CD4-positive, alpha-beta T cell treated with Interferon gamma for 1 hour (primary cell): ENCODE measurements around the gene CAPN5.
"Not testable (repeated sequence)": the region's sequence is repeated elsewhere in the genome, so short reads cannot be mapped to it uniquely, and the experiment has no call there.

Experiments
- DNase-seq: peaks from one replicate; pipeline ENCODE4 v3.0.0-alpha.2; 2020

CAPN5 gene

GRCh38 chr11:77066229-77067042 lies at the start of gene CAPN5:
CAPN5 (plus strand) TSS chr11:77066971; CDS start chr11:77084887, 17,916 bp downstream.
- DNase-seq = peak; percentile 86

- DNase-seq = not testable (repeated sequence)
Measured at GRCh38 chr11:77018396-77018924, 48.3 kb upstream of the CAPN5 start.

DNA sequence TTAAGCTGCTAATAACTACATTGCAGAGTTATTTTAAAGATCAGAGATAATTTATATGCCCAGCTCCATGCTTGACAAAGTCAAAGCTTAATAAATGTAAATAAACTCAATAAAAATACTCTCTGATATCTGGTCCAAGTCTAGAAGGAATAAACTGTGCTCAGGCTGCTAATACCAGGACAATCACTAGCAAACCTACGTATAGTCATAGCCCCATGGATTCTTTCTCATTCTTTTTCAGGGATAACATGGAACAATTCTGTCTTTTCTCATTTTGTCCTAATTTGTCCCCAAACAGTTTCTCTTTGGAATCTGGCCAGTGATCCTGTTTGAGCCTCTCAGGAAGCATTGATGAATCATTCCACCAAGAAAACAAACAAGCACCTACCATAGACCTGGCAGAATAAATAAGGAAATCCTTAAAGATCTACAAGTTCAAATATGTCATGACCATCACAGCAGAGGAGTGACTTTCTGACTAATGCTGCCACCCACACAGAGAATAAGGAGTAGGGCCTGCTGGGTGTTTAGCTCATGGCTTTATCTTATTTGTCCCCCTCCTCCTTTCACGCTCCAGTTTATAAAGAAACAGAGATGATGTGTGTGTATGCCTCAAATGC lies 46.7 kb upstream of the CAPN5 start:
- no peak for DNase-seq

DNA sequence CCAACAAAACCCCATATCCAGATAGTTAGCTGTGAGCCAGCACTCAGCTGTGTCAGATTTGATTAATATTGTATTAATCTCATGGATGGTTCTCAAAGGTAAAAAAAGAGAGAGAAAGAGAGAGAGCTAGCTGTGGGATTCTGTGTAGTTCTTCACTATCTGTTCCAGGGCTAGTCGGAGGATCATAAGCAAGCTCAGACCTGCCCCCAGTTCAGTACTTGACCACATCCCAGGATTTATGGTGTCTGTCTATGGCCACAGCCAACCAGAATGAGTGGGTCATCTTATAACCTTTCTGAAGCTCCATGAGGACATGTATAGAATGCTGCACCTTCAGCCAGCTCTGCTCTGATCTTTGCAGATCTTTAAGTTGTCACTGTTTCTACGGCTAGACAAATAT lies 46.0 kb upstream of the CAPN5 start:
- no peak for DNase-seq

GRCh38 chr11:77024745-77025144 lies 42.0 kb upstream of the CAPN5 start:
- DNase-seq = no peak

DNA sequence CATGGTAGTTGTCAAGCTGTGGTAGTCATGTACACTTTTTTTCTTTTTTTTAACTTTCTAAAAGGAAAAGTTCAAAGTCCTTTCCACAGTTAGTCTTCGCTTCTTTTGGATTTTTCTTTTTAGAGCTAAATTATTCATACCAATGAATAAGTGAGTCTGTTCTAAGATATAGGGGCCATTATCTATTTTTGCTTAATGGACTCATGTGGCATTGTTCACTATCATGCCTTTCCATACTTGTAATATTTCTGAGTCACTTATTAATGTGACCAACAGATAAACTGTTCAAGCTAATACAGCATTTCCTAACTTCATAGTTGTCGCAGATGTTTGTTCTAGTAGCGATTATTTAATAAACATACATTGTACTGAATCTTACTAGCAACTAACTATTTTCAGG lies 40.5 kb upstream of the CAPN5 start:
- no peak for DNase-seq

DNA sequence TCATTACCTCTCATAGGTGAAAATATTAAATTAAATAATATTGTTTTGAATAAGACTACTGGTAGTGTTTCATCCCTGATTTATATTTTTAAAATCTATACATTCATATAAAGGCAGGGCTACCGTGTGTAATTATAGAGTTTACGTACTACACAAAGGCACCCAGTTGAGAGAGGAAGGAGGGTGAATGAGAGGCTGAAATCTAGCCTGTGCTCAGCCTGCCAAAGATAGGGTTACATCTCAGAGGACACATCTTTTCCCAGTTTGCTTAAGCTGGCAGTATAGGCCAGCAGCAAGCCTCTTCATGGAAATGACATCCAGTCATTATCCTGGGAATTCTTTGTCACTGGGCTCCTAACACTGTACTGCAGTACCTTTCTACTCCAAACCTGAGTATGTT lies 40.0 kb upstream of the CAPN5 start:
- no peak for DNase-seq

GRCh38 chr11:77027275-77027674 lies 39.5 kb upstream of the CAPN5 start:
- no peak for DNase-seq

DNA sequence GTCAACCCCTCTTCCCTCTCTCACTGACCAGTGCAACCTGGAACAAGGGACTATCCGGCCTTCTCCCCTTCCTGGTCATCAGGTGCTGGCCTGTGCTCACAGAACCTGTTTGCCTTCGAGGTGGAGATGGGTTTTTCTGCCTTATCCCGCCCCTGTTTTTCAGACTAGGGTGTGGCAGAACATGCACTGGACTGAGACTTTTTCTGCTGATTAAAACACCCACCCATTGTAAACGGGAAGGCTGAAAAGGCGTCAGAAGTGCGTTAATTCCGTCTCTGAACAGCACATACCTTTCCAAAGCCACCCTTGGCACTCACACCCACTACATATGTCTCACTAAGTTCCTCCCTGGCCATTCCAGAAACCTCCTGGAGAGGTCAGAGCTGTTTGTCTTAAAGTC lies 36.9 kb upstream of the CAPN5 start:
- DNase-seq = no peak

DNA sequence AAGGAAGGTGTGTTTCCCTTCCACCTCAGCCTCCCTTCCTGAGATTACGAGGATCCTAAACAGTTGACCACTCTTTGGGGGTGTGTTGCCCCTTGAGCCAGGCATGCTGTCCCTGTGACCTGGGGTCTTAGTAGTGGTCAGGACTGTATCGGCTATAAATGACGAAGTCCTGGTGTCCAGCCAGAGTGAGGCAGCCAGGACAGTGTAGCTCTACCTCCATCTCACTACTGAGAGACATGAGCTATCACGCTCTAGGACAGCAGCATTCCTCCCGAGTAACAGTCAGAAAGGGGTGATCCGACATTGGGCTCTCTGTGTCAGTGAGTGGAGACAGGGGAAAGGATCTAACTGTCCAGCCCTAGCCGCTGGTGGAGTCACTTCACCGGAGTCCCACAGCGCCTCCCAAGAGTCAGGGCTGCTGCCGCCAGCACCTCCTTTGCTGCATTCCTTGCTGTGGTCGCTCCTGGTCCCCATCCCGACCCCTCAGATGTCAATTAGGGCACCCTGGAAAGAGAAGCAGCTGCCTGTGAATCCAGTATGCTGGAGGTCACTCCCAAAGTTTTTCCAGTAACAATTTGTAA lies 35.8 kb upstream of the CAPN5 start:
- no peak for DNase-seq

DNA sequence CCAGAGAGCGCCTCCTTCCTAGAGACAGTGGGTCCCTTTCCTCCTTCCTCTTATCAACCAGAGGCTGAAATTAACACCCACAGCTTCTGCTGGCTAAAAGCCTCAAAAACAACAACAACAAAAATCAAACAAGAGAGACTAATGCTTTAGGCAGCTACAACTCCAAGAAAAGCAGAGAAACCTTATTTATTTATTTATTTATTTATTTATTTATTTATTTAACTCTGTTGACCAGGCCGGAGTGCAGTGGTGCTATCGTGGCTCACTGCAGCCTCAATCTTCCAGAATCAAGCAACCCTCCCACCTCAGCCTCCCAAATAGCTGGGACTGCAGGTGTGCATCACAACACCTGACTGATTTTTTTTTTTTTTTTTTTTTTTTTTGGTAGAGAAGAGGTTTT lies 35.2 kb upstream of the CAPN5 start:
- DNase-seq = no peak

- no peak for DNase-seq
Measured at GRCh38 chr11:77035039-77035438, 31.7 kb upstream of the CAPN5 start.

- no peak for DNase-seq
Measured at GRCh38 chr11:77035580-77035979, 31.2 kb upstream of the CAPN5 start.

- no peak for DNase-seq
Measured at GRCh38 chr11:77036398-77036797, 30.4 kb upstream of the CAPN5 start.

GRCh38 chr11:77037057-77037456 lies 29.7 kb upstream of the CAPN5 start:
- DNase-seq = no peak

DNA sequence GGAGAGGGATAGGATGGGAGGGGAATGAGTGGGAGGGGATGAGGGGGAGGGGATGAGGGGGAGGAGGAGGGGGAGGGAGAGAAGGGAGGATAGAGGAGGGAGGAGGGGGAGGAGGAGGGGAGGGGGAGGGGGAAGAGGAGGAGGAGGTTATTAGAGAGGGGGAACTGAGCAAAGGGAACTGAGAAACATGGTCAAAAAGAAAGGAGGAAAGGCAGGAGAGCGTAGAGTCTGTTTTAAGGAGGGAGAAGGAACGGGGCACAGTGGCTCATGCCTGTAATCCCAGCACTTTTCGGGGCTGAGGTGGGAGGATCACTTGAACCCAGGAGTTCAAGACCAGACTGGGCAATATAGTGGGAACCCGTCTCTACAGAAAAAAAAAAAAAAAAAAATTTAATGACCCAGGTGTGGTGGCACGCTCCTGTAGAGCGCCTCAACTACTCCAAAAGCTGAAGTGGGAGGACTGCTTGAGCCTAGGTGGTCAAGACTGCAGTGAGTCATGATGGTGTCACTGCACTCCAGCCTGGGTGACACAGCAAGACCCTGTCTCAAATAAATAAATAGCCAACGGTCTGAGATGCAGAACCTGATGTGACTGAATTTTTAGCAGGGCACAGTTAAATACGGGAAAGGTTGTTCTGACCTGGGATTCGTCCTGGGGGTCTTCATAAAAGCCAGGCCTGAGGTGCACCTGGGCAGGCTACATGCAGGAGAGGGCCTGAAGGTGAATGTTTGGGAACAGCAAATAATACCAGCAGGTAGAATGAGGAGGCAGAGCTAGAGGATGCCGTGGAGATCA lies 28.5 kb upstream of the CAPN5 start:
- no peak for DNase-seq

DNA sequence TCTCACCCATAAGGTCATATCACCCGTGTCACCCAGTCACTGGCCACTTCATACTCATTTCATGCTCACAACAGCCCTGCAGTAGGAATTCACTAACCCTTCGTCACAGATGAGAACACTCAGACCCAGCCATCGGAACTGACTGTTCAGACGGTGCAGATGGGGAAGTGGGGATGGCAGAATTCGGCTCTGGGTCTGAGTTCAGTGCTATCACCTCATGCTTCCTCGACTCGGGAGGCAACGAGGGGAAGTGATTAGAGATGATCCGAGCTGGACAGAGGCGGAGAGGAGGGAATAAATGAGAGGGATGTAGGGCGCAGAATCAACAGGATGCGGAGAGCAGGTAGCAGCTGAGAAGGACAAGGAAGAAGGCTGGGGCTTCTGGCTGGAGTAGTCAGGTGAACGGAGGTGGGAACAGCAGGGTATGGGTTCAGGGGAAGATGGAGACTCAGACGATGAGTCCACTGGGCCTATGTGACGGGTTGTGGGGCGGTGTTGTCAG lies 27.9 kb upstream of the CAPN5 start:
- DNase-seq = no peak

- DNase-seq = no peak
Measured at GRCh38 chr11:77039491-77040400, 27.0 kb upstream of the CAPN5 start.

GRCh38 chr11:77040401-77040777 lies 26.4 kb upstream of the CAPN5 start:
- no peak for DNase-seq

GRCh38 chr11:77040889-77041288 lies 25.9 kb upstream of the CAPN5 start:
- no peak for DNase-seq

- DNase-seq = no peak
Measured at GRCh38 chr11:77042111-77042726, 24.6 kb upstream of the CAPN5 start.
